IMR-90 (cell line): Measurements from ENCODE around the gene NXF3. TPM values are rescaled to one million over a fixed set of nuclear protein-coding genes. Genes with fewer than 3 reads are reported as not detected.

Source experiments
- ATAC-seq: fragments of 200-7000 bp; cut with Tn5 transposase; 2 replicates; pipeline ENCODE4 v1.9.1; 2020; ENCODE audit warnings: low read depth, mild to moderate bottlenecking, moderate library complexity
- BruUV-seq: library from RNA; stranded (reverse); fragments of 400-500 nt; replicated peaks from 2 replicates; lab custom pipeline; 2021; lab: Mats Ljungman, UMichigan
- CTCF ChIA-PET: fragments of 300-600 bp; formaldehyde crosslinking; extraction: SDS; loops from one replicate; lab custom pipeline; 2021; ENCODE audit warnings: antibody characterized with exemption; lab: Yijun Ruan, JAX
- POLR2A ChIA-PET: fragments of 300-600 bp; sonication (Branson Sonifier 250); formaldehyde crosslinking; loops from one replicate; lab custom pipeline; 2022; ENCODE audit warnings: antibody characterized with exemption; ENCODE audit not compliant: unreplicated experiment; lab: Charles Lee
- DNase-seq: peaks from one replicate; pipeline ENCODE4 v3.0.0; 2013
- H2AFZ ChIP-seq: replicated peaks from 2 replicates; pipeline ENCODE3; 2013; ENCODE audit warnings: low read length, mild to moderate bottlenecking; ENCODE audit not compliant: poor library complexity
- H2AK5ac ChIP-seq: 2 replicates; pipeline ENCODE4 v1.6.1; 2013; ENCODE audit warnings: low read depth, low read length, inconsistent platforms
- H2AK9ac ChIP-seq: replicated peaks from 2 replicates; pipeline ENCODE3; 2013; ENCODE audit warnings: mild to moderate bottlenecking, low read depth, low read length, moderate library complexity; ENCODE audit not compliant: poor library complexity
- H2BK120ac ChIP-seq: 2 replicates; pipeline ENCODE4 v1.6.1; 2013; ENCODE audit warnings: low read depth, low read length, inconsistent platforms
- H2BK15ac ChIP-seq: 3 replicates; pipeline ENCODE4 v1.6.1; 2013; ENCODE audit warnings: low read depth, low read length, inconsistent platforms
- H2BK20ac ChIP-seq: 2 replicates; pipeline ENCODE4 v1.6.1; 2013; ENCODE audit warnings: low read depth, mild to moderate bottlenecking, inconsistent platforms, low read length, moderate library complexity
- H2BK5ac ChIP-seq: 2 replicates; pipeline ENCODE4 v1.6.1; 2013; ENCODE audit warnings: mild to moderate bottlenecking, low read depth, low read length, inconsistent platforms; ENCODE audit not compliant: poor library complexity, severe bottlenecking
- H3K14ac ChIP-seq: replicated peaks from 2 replicates; pipeline ENCODE4 v1.6.1; 2013; ENCODE audit warnings: low read depth, low read length, inconsistent platforms
- H3K18ac ChIP-seq: 2 replicates; pipeline ENCODE4 v1.6.1; 2013; ENCODE audit warnings: low read depth, low read length, control low read depth
- H3K23ac ChIP-seq: 2 replicates; pipeline ENCODE4 v1.6.1; 2013; ENCODE audit warnings: low read depth, low read length, inconsistent platforms
- H3K27ac ChIP-seq: 2 replicates; pipeline ENCODE4 v1.5.1; 2013; ENCODE audit warnings: mild to moderate bottlenecking, control low read depth, low read length; ENCODE audit not compliant: insufficient read depth
- H3K27me3 ChIP-seq: 2 replicates; pipeline ENCODE4 v1.6.1; 2013; ENCODE audit warnings: low read length; ENCODE audit not compliant: control insufficient read depth, insufficient read depth
- H3K36me3 ChIP-seq: 2 replicates; pipeline ENCODE4 v1.6.1; 2013; ENCODE audit warnings: low read length, mixed read lengths; ENCODE audit not compliant: control insufficient read depth, insufficient read depth
- H3K4ac ChIP-seq: 2 replicates; pipeline ENCODE4 v1.6.1; 2013; ENCODE audit warnings: low read depth, low read length, inconsistent platforms
- H3K4me1 ChIP-seq: 2 replicates; pipeline ENCODE4 v1.6.1; 2013; ENCODE audit warnings: low read length, mixed read lengths; ENCODE audit not compliant: control insufficient read depth, insufficient read depth
- H3K4me2 ChIP-seq: 2 replicates; pipeline ENCODE4 v1.6.1; 2013; ENCODE audit warnings: low read depth, mild to moderate bottlenecking, control low read depth, low read length, moderate library complexity
- H3K4me3 ChIP-seq: 2 replicates; pipeline ENCODE4 v1.5.1; 2013; ENCODE audit warnings: low read depth, mild to moderate bottlenecking, control low read depth, low read length, moderate library complexity; ENCODE audit not compliant: insufficient read depth
- H3K56ac ChIP-seq: 2 replicates; pipeline ENCODE4 v1.6.1; 2013; ENCODE audit warnings: low read length, inconsistent platforms; ENCODE audit not compliant: insufficient read depth; ENCODE audit errors: extremely low read depth
- H3K79me1 ChIP-seq, 2 experiments: 2 replicates each; pipeline ENCODE4 v1.6.1; 2013; ENCODE audit warnings: low read length in 2 of 2, inconsistent platforms in 1 of 2, low read depth in 1 of 2
- H3K9ac ChIP-seq: 2 replicates; pipeline ENCODE4 v1.6.1; 2013; ENCODE audit warnings: low read depth, low read length, control low read depth
- H3K9me1 ChIP-seq: 2 replicates; pipeline ENCODE4 v1.6.1; 2013; ENCODE audit warnings: low read length, inconsistent platforms; ENCODE audit not compliant: insufficient read depth
- H3K9me3 ChIP-seq: 2 replicates; pipeline ENCODE4 v1.6.1; 2013; ENCODE audit warnings: low read length; ENCODE audit not compliant: control insufficient read depth, insufficient read depth
- H4K20me1 ChIP-seq: 2 replicates; pipeline ENCODE4 v1.6.1; 2013; ENCODE audit warnings: low read length, inconsistent platforms; ENCODE audit not compliant: insufficient read depth
- H4K5ac ChIP-seq: 2 replicates; pipeline ENCODE4 v1.6.1; 2013; ENCODE audit warnings: mild to moderate bottlenecking, low read depth, low read length, control low read depth
- H4K8ac ChIP-seq, 2 experiments: 2 replicates each; pipeline ENCODE4 v1.6.1; 2013; ENCODE audit warnings: low read depth in 2 of 2, low read length in 2 of 2, control low read depth in 1 of 2, inconsistent platforms in 1 of 2
- H4K91ac ChIP-seq: 2 replicates; pipeline ENCODE4 v1.6.1; 2013; ENCODE audit warnings: low read depth, low read length, inconsistent platforms; ENCODE audit not compliant: insufficient read depth
- BHLHE40 ChIP-seq: fragments of 150-350 bp; IDR thresholded peaks from 2 replicates; pipeline ENCODE4 v1.6.1; 2016; ENCODE audit warnings: mild to moderate bottlenecking, low read depth, low read length
- CEBPB ChIP-seq: IDR thresholded peaks from 2 replicates; pipeline ENCODE4 v1.6.1; 2012; ENCODE audit warnings: low read depth, low read length, improper control_type of control experiment
- CTCF ChIP-seq: conservative IDR thresholded peaks from 2 replicates; pipeline ENCODE4 v1.5.1; 2012; ENCODE audit warnings: mild to moderate bottlenecking, low read depth, low read length, improper control_type of control experiment
- ELK1 ChIP-seq: fragments of 150-350 bp; IDR thresholded peaks from 2 replicates; pipeline ENCODE4 v1.6.1; 2016; ENCODE audit warnings: low read depth, mild to moderate bottlenecking, low read length, moderate library complexity, borderline replicate concordance
- MXI1 ChIP-seq: IDR thresholded peaks from 2 replicates; pipeline ENCODE4 v1.6.1; 2012; ENCODE audit warnings: low read depth, mild to moderate bottlenecking, low read length, moderate library complexity, borderline replicate concordance
- RAD21 ChIP-seq: IDR thresholded peaks from 2 replicates; pipeline ENCODE4 v1.6.1; 2012; ENCODE audit warnings: low read length, improper control_type of control experiment
- RFX5 ChIP-seq: IDR thresholded peaks from 2 replicates; pipeline ENCODE4 v1.8.0; 2012; ENCODE audit warnings: low read depth, mild to moderate bottlenecking, low read length, moderate library complexity
- USF2 ChIP-seq: fragments of 150-350 bp; IDR thresholded peaks from 2 replicates; pipeline ENCODE4 v1.6.1; 2017; ENCODE audit warnings: mild to moderate bottlenecking, antibody characterized with exemption, low read length, low read depth
- WGBS, 2 experiments: methylation state at CpG; one replicate each; pipeline versions ENCODE4 v1.1.5 to v1.1.7; 2013; ENCODE audit warnings: missing lambda C conversion rate in 2 of 2; ENCODE audit not compliant: insufficient read length in 1 of 2; ENCODE audit errors: extremely low coverage in 2 of 2; 5-methylcytosine and 5-hydroxymethylcytosine counted together
- dilution Hi-C: fragments of 300-500 bp; cut with HindIII; formaldehyde crosslinking; loops from one replicate; pipeline ENCODE4 v1.14.3; 2018; ENCODE audit warnings: low sequenced_read_pairs; ENCODE audit not compliant: unreplicated experiment
- in situ Hi-C: fragments of 300-500 bp; cut with MboI; formaldehyde crosslinking; loops from 3 replicates; pipeline ENCODE4 v1.14.3; 2019; ENCODE audit warnings: low sequenced_read_pairs, inconsistent platforms, mixed read lengths
- intact Hi-C: fragments of 100-400 bp; cut with micrococcal nuclease; formaldehyde crosslinking; loops from 2 replicates; pipeline ENCODE4 v1.10.0; 2022
- polyA plus RNA-seq, 3 experiments: library from polyadenylated mRNA; depleted of rRNA; stranded (reverse); fragments of >200 nt; gene quantifications; 2 replicates each; pipeline ENCODE4 v1.2.3, GENCODE V29; 2012; ENCODE audit warnings: low replicate concordance in 1 of 3
- total RNA-seq: library from RNA; depleted of rRNA; stranded (reverse); fragments of >200 nt; gene quantifications from 2 replicates; pipeline ENCODE4 v1.2.3, GENCODE V29; 2012

The NXF3 gene
- total and polyA plus RNA-seq, 2 of the 4 experiments (the other 2 are of a cell fraction): not detected

- in situ Hi-C loops: no loop called here
- ATAC-seq (no peak), DNase-seq (no peak)
- Histone ChIP-seq H3K4ac (no peak overlapping the region), H3K18ac (no peak overlapping the region), H2BK15ac (no peak overlapping the region), H2BK20ac (no peak overlapping the region), H3K4me1 (no peaks in the 10 kb centered on the region), H3K9ac (no peak overlapping the region), H4K20me1 (no peaks in the 10 kb centered on the region), H3K79me1 (no peaks in the 10 kb centered on the region), H2BK120ac (no peak overlapping the region), H3K27me3 (peaks cover 2% of the 10 kb centered on the region), H3K14ac (no peak overlapping the region), H3K9me3 (no peaks in the 10 kb centered on the region), H2BK5ac (no peak overlapping the region), H4K5ac (no peak overlapping the region), H3K4me2 (no peak overlapping the region), H2AFZ (no peak overlapping the region), H3K9me1 (no peaks in the 10 kb centered on the region), H3K23ac (no peak overlapping the region), H3K4me3 (no peak overlapping the region), H4K91ac (no peak overlapping the region), H2AK5ac (no peak overlapping the region), H3K56ac (no peak overlapping the region), H2AK9ac (no peak overlapping the region), H4K8ac (no peak overlapping the region), H3K36me3 (no peaks in the 10 kb centered on the region), H3K27ac (no peak overlapping the region)
- no peak for TF ChIP-seq USF2
- TF ChIP-seq ELK1: no peak
- TF ChIP-seq CEBPB: no peak
- TF ChIP-seq RFX5: no peak
- TF ChIP-seq MXI1: no peak
- TF ChIP-seq BHLHE40: no peak
- TF ChIP-seq RAD21: no peak
- no peak for TF ChIP-seq CTCF
- intact Hi-C loops: no loop called here
- BruUV-seq: no TSS peak
- dilution Hi-C loops: no loop called here
- ChIA-PET POLR2A (no interaction called here), CTCF (no interaction called here)
- no CpG with 5 or more reads among the region's 4 CpGs for WGBS, 2 experiments
These were observed 7.5 kb upstream of the NXF3 start for GRCh38 chrX:103100484-103100883.
